GM18517 (cell line): ENCODE data around the gene FAM219B.

Source experiments
- ATAC-seq: cut with Tn5 transposase; IDR thresholded peaks from one replicate; pipeline ENCODE4 v1.9.1; 2021; ENCODE audit warnings: mild to moderate bottlenecking, moderate library complexity; ENCODE audit not compliant: unreplicated experiment

The FAM219B gene

GRCh38 chr15:74851960-74852359 lies 54.7 kb downstream of the FAM219B start:
- no peak for ATAC-seq

GRCh38 chr15:74850393-74850792 lies 56.3 kb downstream of the FAM219B start:
- no peak for ATAC-seq
